Measurements from ENCODE around the gene INTS11. TPM values are rescaled to one million over a fixed set of nuclear protein-coding genes. Genes with fewer than 3 reads are reported as not detected.

The INTS11 gene
- total RNA-seq, 1 experiment from 2014 or later = 139 TPM

DNA sequence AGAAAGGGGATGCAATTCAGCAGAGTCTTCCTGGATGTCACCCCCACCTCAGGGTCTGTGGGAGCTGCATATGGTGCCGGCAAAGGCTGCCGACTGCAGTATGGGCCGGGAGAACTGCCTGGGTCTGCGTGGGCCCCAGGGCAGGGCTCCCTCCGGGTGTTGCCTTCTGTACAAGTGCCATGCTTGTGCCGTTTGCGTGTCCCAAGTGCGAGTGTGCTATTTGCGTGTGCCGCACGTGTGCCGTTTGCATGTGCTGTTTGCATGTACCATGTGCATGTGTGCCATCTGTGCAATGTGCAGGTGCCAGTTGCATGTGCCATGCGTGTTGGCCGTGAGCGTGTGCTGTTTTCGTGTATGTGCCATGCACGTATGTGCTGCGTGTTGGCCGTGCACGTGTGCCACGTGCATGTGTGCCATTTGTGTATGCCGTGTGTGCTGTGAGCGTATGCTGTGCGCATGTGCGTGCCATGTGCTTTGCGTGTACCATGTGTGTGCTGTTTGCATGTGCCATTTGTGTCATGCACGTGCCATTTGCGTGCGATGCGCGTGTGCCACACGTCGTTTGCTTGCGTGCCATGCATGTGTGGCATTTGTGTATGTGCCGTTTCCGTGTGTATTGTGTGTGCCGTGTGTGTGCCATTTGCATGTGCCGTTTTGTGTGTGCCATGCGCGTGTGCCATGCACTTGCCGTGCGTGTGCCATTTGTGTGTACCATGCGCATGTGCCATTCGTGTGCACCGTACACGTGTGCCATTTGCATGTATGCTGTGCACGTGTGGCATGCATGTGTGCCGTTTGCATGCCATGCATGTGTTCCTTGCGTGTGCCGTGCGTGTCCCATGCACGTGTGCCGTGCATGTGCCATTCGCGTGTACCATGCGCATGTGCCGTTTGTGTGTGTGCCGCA, 5.1 kb upstream of the INTS11 start:
- Histone ChIP-seq H3K4ac (ENCODE audit: low read depth, low read length) (no peak overlapping the region), H3K18ac (ENCODE audit: insufficient read length, low read depth, low read length) (no peak overlapping the region), H3T11ph (ENCODE audit: low read length) (no peak overlapping the region), H3K79me2 (ENCODE audit: insufficient read depth, low read length) (no peaks in the 10 kb centered on the region; the same call in 1 of the 2 replicates), H2BK20ac (ENCODE audit: low read depth, low read length, poor library complexity, severe bottlenecking) (no peak overlapping the region), H2AK5ac (ENCODE audit: insufficient read length, low read length) (no peak overlapping the region), H3K23me2 (ENCODE audit: insufficient read length, low read depth, low read length, poor library complexity, severe bottlenecking) (peaks cover 4% of the 10 kb centered on the region), H3K14ac (ENCODE audit: insufficient read depth, low read length) (no peak overlapping the region), H4K91ac (ENCODE audit: insufficient read length, low read depth, low read length) (no peak overlapping the region), H3K27me3 (ENCODE audit: insufficient read depth, low read length) (no peaks in the 10 kb centered on the region), H3K9ac (ENCODE audit: extremely low read depth, insufficient read length, low read length) (no peak overlapping the region), H3K79me1 (ENCODE audit: insufficient read depth, low read depth, low read length, poor library complexity, severe bottlenecking) (no peaks in the 10 kb centered on the region), H2BK15ac (ENCODE audit: low read depth, low read length) (no peak overlapping the region), H2BK5ac (ENCODE audit: insufficient read length, low read length) (no peak overlapping the region), H4K8ac (replicated peaks; ENCODE audit: insufficient read length, low read depth, low read length) (no peak overlapping the region), H3K9me3 (ENCODE audit: control insufficient read depth, low read depth, low read length) (no peaks in the 10 kb centered on the region), H3K56ac (ENCODE audit: insufficient read length, low read depth, low read length) (no peak overlapping the region), H3K4me2 (ENCODE audit: insufficient read depth, insufficient read length, low read length) (no peak overlapping the region), H3K27ac (ENCODE audit: insufficient read length, low read depth, low read length) (no peak overlapping the region), H4K20me1 (ENCODE audit: control insufficient read depth, insufficient read depth, insufficient read length) (no peaks in the 10 kb centered on the region), H2AFZ (ENCODE audit: low read length) (no peak overlapping the region), H3K4me1 (ENCODE audit: insufficient read depth, low read length) (no peaks in the 10 kb centered on the region), H3K23ac (ENCODE audit: insufficient read length, low read depth, low read length) (no peak overlapping the region), H4K5ac (ENCODE audit: insufficient read length, low read depth, low read length) (no peak overlapping the region), H2BK12ac (ENCODE audit: insufficient read length, low read depth, low read length) (no peak overlapping the region), H2BK120ac (ENCODE audit: low read depth, low read length, poor library complexity, severe bottlenecking) (no peak overlapping the region)
- Mint-ChIP-seq H3K9me3 (no peaks in the 10 kb centered on the region), H3K27me3 (ENCODE audit: low read depth) (peaks cover 1% of the 10 kb centered on the region; the same call in 1 of the 2 replicates), H3K36me3 (ENCODE audit: insufficient read depth in 1 of 3, low read depth in 3 of 3) (peaks cover 0 to 2% (median 0%) of the 10 kb centered on the region in 3 experiments; a peak in 2 of 7 replicates), H3K4me3 (no peak overlapping the region; a peak in 1 of 5 replicates), H3K4me1 (no peaks in the 10 kb centered on the region), H3K27ac (peak overlapping the region in 1 of 3 experiments; percentile 77; a peak in 2 of 7 replicates)
- TF ChIP-seq, protein P1, sequence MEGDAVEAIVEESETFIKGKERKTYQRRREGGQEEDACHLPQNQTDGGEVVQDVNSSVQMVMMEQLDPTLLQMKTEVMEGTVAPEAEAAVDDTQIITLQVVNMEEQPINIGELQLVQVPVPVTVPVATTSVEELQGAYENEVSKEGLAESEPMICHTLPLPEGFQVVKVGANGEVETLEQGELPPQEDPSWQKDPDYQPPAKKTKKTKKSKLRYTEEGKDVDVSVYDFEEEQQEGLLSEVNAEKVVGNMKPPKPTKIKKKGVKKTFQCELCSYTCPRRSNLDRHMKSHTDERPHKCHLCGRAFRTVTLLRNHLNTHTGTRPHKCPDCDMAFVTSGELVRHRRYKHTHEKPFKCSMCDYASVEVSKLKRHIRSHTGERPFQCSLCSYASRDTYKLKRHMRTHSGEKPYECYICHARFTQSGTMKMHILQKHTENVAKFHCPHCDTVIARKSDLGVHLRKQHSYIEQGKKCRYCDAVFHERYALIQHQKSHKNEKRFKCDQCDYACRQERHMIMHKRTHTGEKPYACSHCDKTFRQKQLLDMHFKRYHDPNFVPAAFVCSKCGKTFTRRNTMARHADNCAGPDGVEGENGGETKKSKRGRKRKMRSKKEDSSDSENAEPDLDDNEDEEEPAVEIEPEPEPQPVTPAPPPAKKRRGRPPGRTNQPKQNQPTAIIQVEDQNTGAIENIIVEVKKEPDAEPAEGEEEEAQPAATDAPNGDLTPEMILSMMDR (conservative IDR thresholded peaks at IDR 0.05) = no peak
- no peak for DNase-seq
- no CpG with 5 or more reads among the region's 58 CpGs for WGBS (ENCODE audit: extremely low coverage, insufficient read length, low lambda C conversion rate)
